Right lung (tissue), 5 donors: ENCODE measurements around the gene SPECC1. TPM values are rescaled to one million over a fixed set of nuclear protein-coding genes. Genes with fewer than 3 reads are reported as not detected.
A peak's percentile ranks its signal among the peaks of the same experiment; 100 is the strongest.
"Not testable (repeated sequence)": the region's sequence is repeated elsewhere in the genome, so short reads cannot be mapped to it uniquely, and the experiment has no call there.

Experiments used
- DNase-seq, 2 donors: peaks; one replicate each; pipeline ENCODE4 v3.0.0-alpha.2; 2013
- polyA plus RNA-seq, 5 donors: library from polyadenylated mRNA; unstranded; fragments of 120-200 nt; gene quantifications; one replicate each; pipeline versions ENCODE4 v1.2.1 to v1.2.3, GENCODE V29; 2013; ENCODE audit warnings: inconsistent platforms in 1 of 5, low replicate concordance in 1 of 5; ENCODE audit not compliant: insufficient read length in 5 of 5, insufficient read depth in 1 of 5

Gene SPECC1
- polyA plus RNA-seq, 5 donors = 5.4 to 9.0 (median 6.5) TPM

DNA sequence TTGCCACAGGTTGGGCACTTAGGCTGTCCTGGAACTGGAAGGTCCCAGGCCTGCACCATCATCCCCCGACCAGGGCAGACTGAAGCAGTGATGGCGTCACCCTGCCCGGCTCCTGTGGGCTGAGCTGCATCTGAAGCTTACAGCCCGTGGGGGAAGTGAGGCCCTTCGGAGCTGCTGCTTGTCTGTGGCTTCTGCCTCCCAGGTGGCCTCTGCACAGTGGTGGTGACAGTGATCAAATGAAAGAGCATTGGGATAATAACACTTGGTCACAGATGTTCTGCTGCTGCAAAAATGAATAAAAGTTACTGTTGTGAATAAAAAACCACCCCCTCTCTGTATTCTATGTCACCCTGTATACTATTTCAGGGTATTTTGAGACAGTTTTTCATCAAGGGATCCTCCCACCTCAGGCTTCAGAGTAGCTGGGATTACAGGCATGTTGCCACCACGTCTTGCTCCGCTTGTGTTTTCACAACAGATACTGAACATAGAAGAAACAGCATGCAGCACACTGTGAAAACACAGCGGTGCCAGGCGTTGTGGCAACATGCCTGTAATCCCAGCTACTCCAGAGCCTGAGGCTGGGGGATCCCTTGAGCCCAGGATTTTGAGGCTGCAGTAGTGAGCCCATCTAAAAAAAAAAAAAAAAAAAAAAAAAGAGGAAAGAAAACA lies 293.2 kb downstream of the SPECC1 start:
- DNase-seq = no peak

DNA sequence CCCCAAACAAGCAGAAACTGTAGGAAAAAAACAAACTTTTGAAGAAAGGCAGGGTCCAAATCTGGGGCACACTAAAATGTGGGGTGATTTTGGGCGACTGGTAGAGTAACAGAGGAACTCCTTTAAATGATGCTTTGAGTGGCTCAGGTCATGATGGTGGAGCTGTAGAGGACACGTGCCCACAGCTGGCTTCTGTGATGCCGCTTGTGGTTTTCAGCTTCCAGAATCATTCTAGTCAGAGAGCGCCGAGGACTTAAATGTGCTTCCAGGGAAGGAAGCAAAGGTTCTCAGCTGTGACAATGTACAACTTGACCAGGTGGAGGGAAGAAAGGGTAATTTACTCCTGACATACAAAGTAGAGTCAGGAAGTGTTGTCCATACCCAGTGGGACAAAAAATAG lies 295.8 kb downstream of the SPECC1 start:
- no peak for DNase-seq

DNA sequence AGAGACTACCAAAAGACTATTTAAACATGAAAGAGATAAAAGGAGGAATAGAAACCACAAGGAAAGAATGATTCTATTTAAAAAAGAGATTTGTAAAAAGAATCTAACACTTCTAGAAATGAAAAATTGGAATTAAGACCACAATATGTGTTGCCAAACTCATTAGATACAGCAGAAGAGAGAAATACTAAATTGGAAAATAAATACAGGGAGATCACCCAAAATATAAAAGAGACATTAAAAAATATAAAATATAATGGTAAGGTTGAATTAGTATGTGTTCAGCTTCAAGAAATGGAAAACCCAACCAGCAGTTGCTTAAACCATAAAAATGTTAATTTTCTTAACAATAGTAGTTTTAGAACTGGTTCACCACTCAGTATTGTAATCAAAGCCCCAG lies 297.8 kb downstream of the SPECC1 start:
- DNase-seq = no peak

DNA sequence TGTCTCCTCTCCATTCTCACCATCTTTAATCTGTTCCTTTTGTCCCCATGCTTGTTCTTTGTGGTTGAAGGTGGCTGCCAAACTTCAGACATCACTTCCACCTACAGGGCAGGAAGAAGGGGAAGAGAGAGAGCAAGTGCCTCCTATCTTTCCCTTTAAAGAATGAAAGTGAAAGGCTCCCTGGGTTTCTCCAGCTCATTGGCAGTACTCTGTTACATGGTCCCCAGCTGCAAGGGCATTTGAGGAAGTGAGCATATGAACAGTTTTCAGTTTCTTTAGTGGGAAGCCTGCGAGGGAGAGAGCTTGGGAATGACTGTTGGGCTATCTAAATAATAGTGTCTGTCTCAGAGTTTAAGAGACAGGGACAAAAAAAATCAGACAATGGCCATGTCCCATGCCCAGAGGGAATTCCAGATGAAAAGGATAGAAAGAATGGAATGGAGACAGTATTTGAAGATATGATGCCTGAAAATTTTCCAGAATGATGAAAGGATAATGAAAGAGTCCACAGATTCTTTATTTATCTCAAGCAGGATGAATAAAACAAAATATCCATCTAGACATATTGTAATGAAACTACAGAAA lies 298.3 kb downstream of the SPECC1 start:
- no peak for DNase-seq

DNA sequence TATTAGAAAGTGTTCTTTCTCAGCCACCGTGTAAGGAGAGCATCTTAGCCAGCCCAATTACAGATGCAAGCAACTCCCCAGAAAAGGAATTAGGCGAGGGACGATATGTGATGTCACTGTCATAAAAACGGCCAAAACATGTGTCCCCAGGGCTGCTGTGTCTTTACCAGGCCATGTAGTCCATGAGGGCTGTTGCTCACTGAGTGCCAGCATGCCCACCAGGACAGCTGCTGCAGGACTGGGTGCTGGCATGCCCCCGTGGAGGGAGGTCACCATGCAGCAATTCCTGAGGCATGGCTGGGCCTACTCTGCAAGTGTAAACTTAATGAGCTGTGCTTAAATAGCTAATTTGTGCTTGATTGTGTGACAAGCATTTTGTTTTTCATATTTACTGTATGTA lies 301.3 kb downstream of the SPECC1 start:
- DNase-seq = no peak

DNA sequence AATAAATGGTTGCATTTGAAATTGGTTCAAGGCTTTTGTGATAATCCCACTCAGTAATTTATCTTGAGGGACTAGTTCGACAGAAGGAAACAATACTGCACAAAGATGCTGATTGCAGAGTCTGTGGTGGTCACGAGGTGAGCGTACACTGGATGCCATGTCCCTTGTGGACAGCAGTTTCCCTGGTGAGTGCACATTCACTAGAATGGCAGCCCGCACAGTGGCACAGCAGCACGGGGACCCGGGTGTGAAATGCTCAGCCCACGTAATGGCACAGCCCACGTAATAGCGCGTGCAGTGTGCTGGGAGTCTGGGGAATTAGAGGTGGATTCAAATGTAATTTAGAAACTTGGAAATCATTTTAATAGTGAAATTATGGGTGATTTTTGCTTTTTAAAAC lies 304.1 kb downstream of the SPECC1 start:
- DNase-seq = no peak

DNA sequence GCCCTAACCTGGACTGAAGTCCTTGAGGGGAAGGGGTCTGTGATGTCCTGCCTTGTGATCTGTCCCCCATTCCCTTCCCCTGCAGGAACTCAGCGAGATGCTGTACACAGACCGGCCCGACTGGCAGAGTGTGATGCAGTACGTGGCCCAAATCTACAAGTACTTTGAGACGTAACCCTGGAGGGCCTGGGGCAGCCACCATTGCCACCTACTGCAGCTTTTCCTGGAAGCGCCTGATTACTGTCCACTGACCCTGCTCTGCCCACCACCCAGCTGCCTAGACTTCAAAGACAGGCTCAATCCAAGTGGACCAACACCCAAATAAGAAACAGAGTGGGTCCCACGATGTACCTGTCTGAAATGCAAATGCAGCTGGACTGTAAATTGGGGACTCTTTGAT lies 304.7 kb downstream of the SPECC1 start:
- DNase-seq = no peak

DNA sequence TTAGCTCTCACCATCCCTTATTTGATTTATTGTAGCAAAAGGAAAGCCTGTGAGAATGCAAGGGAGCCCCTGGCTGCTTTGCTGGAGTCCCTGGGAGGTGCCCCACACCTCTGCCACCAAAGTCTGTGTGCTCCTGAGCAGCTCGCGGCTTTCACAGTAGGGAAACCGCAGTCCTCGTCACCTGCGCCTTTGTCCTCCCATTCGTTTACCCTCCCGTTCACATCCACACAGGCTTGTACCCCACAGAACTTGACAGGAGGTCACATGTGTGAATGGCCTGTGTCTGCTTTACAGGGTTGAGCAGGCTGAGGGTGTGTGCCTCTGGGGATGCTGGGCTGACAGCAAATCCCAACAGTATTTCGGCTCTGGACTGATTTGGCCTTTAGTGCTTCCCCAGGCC lies 305.7 kb downstream of the SPECC1 start:
- no peak for DNase-seq

DNA sequence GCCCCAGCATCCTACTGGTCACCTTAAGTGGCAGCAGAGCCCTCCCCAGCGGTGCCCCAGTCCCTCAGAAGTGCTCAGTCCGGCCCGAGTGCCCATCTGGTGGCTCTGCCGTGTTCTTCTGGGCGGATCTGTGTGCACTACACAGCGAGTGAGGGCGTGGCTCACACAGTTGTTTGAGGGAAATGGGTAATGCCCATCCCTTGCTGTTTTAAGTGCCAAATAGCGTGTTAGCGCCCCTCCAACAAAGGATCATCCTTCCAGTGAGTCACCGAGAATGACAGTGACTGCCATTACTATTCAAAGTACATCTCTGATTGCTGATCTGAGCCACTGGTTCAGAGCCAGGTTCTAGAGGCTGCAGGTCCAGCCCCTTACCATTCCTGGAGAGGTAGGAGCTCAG lies 306.2 kb downstream of the SPECC1 start:
- DNase-seq = no peak

DNA sequence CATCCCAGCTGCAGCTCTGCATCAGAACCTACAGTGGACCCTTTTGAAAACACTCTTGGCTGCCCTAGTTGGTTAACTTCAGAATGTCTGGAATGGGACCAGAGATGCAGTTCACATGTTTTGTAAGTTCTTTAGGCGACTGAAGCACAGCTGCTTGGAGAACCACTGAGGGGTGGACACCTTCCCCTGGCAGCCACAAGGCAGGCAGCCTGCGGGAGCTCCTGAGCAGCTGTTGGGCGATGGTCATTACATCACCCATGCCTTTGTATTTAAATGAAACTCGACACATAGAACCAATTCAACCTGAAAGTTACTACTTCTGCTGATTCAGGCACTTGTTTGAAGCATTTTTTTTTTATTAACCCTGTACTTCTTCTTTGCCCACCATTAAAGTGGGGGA lies 306.7 kb downstream of the SPECC1 start:
- no peak for DNase-seq

DNA sequence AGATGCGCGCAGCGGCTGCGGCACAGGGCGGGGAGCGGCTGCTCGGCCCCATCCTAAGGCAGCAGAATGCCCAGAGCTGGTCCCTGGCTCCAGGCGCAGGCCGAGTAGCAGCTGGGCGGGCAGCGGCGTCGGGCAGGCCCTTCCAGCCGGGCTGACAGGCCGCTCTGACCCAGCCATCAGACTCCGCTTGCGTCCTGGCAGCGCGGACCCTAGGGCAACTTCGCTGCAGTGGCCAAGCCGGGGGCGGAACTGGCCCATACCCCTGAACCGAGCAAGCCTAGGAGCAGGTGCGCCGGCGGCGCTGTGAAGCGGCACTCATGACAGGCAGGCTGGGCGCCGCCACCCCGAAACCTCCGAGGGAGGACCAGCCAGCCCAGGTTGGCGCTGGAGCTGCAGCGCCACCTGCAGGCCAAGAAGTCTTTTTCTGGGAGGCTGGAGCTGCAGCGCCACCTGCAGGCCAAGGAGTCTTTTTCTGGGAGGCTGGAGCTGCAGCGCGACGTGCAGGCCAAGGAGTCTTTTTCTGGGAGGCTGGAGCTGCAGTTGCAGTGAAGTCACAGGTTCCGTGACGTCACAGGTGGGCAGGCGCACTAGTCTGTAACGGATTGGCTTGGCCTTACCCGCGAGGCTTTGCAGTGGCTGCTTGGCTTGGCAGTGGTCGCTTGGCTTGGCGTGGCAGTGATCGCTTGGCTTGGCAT lies 311.5 kb downstream of the SPECC1 start:
- DNase-seq = peak; percentile 42 to 64

DNA sequence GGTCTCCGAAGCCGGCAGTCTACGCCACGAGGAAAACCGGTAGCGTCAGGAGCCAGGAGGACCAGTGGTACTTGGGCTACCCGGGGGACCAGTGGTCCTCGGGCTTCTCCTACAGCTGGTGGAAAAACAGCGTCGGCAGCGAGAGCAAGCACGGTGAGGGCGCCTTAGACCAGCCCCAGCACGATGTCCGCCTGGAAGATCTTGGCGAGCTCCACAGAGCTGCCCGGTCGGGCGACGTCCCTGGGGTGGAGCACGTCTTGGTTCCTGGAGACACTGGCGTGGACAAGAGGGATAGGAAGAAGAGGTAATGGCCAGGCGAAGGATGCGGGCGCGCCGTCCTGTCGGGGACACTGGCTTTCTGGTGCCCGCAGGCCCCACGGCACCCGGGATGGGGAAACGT lies 312.2 kb downstream of the SPECC1 start:
- not testable (repeated sequence) for DNase-seq

DNA sequence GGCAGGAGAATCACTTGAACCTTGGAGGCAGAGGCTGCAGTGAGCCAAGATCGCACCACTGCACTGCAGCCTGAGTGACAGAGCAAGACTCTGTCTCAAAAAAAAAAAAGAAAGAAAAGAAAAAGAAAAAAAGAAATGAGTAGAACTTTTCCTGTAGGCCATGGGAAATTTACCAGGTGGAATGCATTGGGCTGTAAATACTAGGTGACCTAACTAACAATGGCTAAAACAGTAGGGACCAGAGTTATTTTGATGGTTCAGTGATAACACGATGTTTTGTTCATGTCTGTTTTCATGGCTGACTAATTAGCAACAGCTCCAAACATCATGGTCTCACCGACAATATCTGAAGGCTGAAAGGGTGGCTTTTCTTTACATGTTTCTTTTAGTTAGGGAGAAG lies 318.6 kb downstream of the SPECC1 start:
- not testable (repeated sequence) for DNase-seq

DNA sequence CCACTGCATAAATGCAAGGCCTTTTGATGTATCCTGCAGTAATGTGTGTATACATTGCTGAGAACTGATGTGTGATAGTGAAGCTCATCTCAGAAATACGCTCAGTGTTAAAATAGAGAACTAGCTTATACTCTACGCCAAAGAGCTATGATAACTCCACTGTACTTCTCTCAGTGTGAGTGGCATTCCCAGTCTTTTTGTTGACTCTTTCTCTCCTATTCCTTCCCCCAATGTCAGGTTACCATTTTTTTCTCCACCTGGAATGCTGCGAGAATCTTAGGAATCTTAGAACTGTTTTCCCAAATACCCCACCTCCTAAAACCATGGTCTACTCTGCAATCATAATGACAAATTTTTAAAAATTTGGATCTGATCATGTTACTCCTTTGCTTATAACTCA lies 342.2 kb downstream of the SPECC1 start:
- DNase-seq = not testable (repeated sequence)

DNA sequence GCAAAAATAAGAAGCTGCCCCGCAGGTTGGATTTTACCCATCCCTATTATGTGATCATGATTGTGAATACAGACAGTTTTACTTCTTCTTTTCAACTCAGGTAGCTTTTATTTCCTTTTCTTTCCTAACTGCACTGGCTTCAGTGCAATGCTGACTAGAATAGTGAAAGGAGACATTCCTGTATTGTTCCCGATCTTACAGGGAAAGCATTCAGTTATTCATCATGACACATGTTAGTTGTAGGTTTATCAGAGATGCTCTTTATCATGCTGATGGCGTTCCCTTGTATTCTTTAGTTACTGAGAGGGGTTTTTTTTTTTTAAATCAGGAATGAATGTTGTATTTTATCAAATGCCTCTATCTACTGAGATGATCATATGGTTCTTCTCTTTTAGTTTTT lies 343.4 kb downstream of the SPECC1 start:
- DNase-seq = not testable (repeated sequence)

DNA sequence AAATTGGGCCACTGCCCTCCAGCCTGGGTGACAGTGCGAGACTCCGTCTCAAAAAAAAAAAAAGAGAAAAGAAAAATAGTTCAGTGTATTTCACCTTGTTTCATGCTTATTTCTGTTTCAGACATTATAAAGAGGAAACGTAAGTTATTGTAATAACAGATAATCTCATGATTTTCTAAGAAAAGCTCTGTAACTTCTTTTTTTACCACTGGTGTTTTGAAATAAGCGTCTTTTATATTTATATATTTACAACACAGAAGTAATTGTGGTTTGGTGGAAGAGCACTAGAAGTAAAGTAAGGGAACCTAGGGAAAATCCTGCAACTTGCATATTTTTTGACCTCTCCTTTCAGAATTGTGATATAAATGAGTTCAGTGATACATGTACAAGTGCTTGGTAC lies 354.7 kb downstream of the SPECC1 start:
- DNase-seq = not testable (repeated sequence)

Other genes starting within 250 kb of the SPECC1 start
- gene ULK2, start 141.4 kb upstream of the SPECC1 start, polyA plus RNA-seq = 10 to 100 TPM; 21.5 to 36.8 (median 29.9) TPM
- gene AKAP10, start 31.5 kb upstream of the SPECC1 start, polyA plus RNA-seq = 10 to 100 TPM; 22.7 to 34.2 (median 29.4) TPM